C4-2B (cell line): ENCODE data around the gene TMEM184A.

Experiments
- CTCF ChIP-seq: fragments of 450-650 bp; conservative IDR thresholded peaks from 2 replicates; pipeline ENCODE4 v1.5.1; 2017; ENCODE audit warnings: mild to moderate bottlenecking
- ZFX ChIP-seq: fragments of 450-650 bp; IDR thresholded peaks from 2 replicates; pipeline ENCODE4 v1.6.1; 2017

DNA sequence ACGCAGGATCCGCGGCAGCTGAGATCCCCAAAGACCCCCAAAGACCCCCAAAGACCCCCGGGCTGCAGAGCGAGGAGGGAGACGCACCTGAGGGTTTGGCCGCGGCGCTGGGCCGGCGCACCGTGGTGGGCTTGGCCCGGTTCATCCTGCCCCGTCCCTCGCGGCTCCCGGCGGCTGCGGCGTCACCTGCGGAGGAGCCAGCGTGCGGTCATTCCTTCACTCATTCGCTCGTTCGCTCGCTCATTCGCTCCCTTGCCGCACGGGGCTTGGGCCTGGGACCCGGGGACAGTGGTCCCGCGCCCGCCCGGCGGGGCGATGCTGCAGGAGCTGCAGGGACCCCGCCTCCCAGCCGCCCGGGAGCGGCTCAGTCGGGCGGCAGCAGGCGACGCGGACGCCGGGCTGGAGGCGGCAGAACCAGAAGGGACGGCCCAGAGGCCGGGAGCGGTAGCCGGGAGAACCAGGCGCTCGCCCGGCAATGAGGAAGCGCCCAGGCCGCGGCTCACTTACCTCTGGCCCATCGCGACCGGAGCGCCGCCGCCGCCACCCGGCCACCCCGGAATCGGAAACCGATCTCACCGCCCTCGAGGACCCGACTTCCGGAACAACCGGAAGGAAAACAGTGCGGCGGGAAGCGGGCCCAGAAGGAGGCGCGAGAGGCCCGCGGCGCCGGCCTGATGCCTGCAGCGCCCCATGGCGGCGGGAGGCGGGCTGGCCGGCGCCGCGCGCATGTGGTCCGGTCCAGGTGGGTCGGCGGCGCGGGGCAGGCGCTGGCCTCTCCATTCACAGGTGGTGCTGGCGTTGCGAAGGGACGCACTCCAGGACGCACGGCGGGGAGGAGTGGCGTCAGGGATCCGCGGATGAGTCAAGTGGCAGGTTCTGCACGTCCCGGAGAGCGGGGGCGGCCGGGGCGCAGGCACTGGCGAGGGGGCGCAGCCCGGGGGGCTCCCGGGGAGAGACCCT lies 51.9 kb downstream of the TMEM184A start, which contains the start of gene INTS1:
- peak; percentile 98 for TF ChIP-seq CTCF
- peak; percentile 70; the same call in 1 of the 2 replicates for TF ChIP-seq ZFX
